GM21515 (cell line): ENCODE measurements around the gene SNX3.

Experiments
- ATAC-seq: cut with Tn5 transposase; IDR thresholded peaks from one replicate; pipeline ENCODE4 v1.9.1; 2021; ENCODE audit not compliant: unreplicated experiment

SNX3 gene

DNA sequence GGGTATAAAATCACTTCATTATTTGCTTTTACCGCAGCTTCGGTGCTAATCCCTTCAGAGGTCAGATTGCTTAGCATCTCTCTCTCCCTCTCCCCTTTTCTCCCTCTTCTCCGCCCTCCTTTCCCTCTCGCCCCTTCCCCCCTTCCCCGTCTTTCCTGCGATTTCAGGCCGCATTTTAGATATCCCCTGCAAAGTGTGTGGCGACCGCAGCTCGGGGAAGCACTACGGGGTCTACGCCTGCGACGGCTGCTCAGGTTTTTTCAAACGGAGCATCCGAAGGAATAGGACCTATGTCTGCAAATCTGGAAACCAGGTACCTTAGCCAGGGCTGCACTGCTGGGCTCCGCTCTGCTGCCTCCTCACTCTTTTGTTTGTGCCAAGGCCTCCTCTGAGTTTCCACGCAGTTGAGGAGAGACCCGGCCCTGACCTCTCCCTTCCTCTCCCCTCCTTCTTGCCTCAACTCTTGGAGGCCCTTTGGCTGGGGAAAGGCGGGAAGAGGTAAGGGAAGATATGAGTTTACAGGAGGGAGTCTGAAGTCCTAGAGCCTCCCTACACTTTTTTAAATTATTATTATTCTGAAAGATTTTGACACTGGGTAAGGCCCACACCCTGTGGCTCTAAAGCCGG lies 89.4 kb downstream of the SNX3 start:
- ATAC-seq = no peak

DNA sequence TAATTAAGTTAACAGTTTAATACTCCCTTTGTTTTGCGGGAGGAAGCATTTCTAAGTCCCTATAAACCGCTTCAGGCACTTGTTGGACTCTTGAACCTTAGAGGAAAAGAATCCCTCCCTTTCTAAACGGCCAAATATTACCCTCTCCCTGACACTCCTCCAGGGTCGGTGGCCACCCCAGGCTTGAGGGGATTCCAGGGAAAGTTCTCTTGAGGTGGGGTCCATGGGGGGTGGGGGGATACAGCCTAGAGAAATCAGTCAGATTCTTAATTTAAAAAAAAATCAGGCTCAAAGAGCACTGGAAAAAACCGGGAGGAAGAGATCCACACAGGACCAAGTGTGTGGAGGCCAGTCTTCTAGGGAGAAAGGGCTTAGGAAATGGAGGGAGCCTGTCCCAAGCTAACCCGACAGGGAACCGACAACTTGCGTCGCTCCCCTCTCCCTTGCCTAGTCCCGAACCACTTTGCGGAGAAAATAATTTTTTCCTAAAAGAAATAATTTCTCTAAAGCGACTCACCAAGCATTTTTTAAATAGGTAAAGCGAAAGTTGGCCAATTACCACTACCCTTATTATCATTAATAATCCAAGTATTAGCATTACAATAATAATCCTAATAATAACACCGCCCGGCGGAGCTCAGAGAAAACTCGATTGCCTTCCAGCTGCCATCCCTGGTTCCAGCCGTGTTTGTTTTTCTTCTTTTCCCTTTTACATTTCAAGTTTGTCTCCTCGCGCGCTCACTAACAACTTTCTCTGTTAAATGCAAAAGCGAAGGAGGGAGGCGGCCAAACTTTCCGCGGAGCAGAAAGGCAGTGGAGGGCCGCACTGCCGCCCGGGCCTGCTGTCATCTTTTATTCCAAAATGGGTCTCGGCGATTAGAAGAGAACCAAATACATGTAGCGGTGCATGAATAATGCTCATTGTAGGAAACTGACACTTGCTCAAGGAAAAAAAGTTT lies 90.2 kb downstream of the SNX3 start:
- ATAC-seq = no peak

GRCh38 chr6:108169464-108170331 lies 91.1 kb downstream of the SNX3 start:
- ATAC-seq = no peak

- no peak for ATAC-seq
Measured at GRCh38 chr6:108168501-108169463, 92.1 kb downstream of the SNX3 start.

DNA sequence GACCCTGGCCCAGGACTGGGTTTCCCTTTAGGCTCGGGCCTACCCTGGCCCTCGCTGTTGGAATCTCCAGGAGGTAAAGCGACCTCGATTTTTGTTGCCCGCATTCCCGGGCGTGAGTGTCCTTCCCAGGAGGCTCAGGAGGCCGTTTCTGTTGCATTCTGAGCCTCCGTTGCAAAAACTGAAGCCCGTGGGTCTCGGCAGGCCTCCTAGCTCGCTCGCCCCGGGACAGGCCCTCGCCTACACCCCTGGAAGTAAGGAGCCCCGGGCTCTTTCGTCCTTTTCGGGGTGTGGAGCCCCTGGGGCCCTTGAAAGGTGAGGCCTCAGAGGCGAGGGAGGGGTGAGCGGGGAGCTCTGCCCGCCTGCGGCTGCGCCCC lies 92.8 kb downstream of the SNX3 start:
- ATAC-seq = no peak

DNA sequence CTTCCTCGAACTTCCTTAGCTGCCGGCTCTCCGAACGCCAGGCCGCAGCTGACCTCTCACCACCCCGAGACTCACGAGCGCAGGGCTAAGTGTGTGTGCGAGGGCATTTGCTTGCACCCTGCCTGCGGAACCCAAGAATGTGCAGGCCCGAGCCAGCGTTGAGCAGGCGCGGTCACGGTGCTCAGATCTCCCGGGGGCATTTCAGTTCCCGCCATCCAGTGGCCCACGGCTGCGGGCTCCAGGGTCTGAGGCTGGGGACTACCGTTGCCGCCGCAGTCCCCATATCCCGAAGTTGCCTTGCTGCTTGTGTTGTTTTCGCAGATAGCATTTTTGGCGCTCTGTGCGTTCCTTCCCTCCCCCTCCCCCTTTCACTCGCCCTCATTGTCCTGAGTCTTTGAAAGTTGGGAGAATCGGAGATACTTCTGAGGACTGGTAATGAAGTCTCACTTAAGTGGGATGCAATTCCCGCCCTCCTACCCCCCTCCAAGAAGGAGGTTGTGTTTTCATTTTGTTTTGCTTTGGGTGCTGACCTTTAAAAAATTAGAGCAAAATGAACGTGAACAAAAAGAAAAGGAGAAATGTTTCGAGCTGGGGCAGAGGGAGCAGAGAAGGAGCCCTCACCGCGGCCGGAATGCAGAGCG lies 93.3 kb downstream of the SNX3 start:
- ATAC-seq = no peak

- ATAC-seq = no peak
Measured at GRCh38 chr6:108166664-108167448, 94.0 kb downstream of the SNX3 start.

DNA sequence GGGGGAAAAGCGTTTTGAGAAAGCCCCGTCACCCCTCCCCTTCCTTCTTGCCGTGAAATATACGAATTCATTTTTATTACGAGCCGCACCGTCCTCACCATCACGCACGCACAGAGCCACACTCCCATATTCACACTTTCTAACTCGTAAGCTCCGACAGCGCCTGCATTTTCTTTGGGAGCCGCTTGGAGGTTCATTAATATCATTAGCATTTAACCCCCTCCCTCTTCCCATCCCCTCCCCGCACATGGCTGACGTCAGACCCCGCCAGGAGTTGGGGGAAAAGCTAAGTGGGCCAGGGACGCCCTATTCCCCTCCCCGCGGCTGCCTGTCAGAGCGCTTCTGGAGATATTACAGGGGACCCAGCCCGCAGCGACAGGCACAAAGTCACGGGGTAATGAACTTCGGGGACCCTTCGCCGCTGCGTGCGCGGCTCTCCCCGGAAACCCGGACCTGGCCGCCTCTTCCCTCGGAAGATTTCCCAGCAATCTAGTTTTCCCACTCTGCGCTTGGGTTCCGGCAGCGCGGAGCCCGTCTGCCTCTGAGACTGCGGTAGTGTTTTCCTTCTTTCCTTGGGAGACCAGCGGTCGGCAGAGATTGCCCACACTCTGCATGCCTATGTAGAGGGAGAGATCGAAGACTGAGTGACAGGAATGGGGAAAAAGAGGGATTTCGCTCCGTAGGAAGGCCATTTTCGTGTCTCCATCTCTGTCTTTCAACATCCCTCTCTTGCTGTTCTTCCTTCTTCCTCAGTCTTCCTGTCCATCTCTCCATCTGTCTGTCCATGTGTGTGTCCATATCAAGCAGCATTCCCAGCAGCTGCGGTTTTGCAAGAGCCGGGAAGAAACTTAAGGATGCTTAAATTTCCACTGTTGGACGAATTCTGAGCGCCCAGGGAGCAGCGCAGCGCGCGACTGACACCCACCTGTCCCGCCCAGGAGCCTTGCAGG lies 94.9 kb downstream of the SNX3 start, which contains the start of gene NR2E1:
TSS of gene NR2E1 (plus strand) at position 309 of the 950 bp plus-strand sequence. CDS start 744 bp downstream, outside the sequence.
- ATAC-seq = no peak

DNA sequence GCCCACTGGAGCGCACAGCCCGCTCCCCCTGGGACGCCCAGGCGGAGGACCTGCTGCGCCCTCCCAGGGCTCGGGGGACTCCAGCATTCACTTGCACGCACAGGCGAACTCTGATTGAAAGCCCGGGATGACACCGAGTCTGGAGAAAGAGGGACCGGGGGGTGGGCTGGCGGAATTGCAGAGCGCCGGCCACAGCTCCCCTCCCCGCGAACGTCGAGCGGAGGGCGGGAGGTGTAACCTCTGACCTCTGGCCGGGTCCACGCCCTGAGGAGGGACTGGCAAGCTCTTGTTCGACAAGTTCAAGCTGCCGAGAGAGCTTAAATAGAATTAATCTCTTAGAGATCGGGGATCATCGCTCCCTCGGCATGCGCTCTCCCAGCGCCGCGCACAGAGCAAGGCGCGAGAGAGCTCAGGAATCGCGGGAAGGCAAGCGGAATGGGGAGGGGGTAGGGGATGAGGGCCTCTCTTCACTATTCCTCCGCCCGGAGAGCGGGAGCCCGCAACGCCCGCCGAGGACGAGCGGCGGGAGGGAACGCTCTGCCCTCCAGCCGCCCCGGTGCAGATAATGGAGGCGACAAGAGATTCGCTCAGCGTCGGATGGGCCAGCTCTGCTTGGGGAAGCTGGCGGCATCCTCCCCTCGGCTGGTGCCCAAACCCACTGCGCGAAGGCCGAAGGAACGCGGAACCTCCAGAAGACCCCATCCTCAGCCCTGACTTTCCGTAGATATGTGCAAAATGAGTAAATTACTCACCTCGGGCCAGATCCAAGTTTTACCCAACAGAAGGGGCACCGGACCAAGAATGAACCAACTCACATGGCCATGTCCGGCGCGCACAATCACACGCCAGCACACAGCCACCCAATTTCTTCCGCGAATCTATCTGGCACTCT lies 95.8 kb downstream of the SNX3 start:
- no peak for ATAC-seq

- no peak for ATAC-seq
Measured at GRCh38 chr6:108164543-108164814, 96.4 kb downstream of the SNX3 start.

DNA sequence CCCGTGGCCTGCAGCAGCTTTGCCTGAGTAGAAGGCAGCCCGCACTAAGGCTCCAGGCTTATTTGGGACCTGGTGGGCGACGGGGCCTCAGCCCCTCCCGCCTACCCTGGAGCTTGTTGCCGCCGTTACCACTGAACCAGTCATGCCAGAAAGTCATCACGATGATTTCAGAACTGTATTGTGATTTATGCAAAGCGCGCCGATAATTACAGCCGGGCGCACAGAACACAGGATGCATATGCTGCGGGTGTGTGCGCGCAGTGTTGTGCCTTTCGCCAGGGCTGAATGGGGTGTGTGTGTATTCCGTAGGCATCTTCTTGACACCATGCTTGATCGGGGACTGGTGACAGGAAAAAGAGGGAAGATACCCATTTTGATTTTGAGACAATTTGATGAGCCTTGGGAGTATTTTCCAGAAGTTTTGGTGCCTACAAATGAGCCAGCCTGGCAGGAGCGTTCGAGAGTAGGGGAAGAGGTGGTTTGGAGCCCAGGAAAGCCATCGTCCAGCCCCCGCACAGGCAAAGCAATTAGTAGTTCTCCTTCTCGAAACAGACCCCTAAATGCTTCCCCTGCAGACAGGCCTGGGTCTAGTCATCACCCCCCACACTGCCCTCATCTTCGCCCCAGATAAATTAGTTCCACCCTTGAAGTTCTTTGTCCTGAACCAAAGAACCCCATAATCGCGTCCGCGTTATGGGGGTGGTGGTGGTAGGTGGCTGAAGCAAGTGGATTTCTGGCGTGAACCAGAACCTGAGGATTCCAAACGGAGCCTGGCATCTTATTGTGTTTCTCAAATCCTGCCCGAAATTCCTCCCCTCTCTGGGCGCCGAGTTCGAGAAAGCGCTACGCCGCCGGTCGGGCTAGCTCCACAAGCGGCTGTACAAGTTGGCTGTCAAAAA lies 96.9 kb downstream of the SNX3 start:
- no peak for ATAC-seq

- ATAC-seq = no peak
Measured at GRCh38 chr6:108163267-108163643, 97.6 kb downstream of the SNX3 start.

DNA sequence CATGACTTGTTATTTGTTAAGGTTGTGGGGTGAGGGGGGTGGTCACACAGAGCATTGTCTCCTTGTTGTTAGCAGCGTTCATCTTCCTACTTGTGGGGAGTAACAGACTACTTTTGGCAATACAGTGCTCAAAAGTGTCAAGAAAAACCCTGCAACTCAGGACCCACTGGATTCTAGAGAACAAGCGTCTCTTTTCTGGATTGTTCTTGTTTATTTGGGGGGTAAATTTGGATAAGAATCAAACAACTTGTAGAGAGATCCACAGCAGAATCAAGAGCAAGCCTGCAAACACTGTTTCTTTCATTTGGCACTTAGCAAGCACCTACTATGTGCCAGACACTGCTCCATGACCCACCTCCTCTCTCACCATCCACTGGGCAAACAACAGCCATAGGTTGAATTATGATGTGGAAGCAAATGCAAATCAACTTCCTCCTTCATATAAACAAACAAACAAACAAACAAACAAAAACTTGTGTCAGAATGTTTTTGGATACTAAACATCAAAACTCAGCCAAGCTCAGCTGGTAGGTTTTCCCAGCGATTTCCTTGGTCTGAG lies 99.0 kb downstream of the SNX3 start:
- ATAC-seq = no peak
